ENCODE measurements around the gene RALGAPB.
"Not testable (repeated sequence)": the region's sequence is repeated elsewhere in the genome, so short reads cannot be mapped to it uniquely, and the experiment has no call there.

The RALGAPB gene

DNA sequence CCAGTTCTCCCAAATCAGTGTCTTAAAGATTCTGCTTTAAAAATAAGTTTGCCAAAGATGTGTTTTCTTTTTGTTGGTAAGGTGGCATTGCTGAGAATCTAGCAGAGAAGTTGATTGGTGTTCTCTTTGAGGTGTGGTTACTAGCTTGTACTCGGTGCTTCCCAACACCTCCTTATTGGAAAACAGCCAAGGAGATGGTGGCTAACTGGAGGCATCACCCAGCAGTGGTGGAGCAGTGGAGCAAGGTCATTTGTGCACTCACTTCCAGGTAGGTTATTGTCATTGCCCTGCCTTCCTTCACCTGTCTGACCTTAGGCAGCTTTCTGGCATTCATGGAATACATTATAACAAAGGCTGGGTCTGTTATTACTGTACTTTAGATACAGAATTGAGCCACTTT lies 26.7 kb downstream of the RALGAPB start:
- no peak for DNase-seq

DNA sequence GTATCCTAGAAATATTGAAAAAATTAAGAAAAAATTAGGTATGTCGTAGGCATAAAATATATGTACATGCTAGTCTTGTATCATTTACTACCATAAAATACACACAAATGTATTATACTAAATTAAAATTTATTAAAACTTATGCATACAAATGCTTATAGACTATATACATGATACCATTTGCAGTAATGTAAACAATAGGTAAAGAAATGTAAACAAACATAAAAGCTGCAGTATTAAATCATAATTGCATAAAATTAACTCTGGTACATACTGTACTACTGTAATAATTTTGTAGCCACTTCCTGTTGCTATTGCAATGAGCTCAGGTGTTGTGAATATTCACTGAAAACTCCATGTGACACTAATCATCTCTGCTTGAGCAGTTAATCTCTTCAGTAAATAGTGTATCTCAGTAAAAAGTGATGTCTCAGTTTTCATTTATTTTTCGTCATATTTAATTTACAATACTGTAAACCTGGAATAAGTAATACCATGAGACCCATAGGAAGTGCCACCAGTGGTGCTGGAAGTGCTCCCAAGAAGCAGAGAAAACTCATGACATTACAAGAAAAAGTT lies 29.3 kb downstream of the RALGAPB start:
- DNase-seq: no peak

DNA sequence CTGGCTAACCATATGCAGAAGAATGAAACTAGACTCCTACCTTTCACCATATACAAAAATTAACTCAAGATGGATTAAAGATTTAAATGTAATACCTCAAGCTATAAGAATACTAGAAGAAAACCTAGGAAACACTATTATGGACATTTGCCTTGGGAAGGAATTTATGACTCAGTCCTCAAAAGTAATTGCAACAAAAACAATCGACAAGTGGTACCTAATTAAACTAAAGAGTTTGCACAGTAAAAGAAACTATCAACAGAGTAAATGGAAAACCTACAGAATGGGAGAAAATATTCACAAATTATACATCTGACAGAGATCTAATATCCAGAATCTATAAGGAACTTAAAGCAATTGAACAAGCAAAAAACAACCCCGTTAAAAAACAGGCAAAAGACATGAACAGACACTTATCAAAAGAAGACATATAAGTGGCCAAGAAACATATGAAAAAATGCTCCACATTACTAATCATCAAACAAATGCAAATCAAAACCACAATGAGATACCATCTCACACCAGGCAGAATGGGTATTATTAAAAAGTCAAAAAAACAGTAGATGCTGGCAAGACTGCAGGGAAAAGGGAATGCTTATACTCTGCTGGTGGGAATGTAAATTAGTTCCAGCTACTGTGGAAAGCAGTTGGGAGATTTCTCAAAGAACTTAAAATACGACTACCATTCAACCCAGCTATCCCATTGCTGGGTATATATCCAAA lies 31.9 kb downstream of the RALGAPB start:
- DNase-seq: no peak

DNA sequence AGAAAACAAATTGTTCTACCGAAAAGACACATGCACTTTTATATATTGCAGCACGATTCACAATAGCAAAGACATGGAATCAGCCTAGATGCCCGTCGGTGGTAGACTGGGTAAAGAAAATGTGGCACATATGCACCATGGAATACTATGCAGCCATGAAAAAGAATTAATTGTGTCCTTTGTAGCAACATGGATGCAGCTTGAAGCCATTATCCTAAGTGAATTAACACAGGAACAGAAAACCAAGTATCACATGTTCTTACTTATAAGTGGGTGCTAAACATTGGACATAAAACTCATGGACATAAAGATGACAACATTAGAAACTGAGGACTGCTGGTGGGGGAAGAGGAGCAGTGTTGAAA lies 32.4 kb downstream of the RALGAPB start:
- DNase-seq: no peak

DNA sequence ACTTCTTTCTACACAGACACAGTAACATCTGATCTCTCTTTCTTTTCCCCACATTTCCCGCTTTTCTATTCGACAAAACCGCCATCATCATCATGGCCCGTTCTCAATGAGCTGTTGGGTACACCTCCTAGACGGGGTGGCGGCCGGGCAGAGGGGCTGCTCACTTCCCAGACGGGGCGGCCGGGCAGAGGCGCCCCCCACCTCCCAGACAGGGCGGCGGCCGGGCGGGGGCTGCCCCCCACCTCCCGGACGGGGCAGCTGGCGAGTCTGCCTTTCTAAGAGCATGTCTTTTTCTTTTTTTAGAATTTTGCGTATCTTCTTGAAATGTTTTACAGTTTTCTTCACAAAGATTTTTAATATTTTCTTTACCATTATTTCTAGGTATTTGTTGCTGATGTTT lies 39.1 kb downstream of the RALGAPB start:
- not testable (repeated sequence) for DNase-seq

DNA sequence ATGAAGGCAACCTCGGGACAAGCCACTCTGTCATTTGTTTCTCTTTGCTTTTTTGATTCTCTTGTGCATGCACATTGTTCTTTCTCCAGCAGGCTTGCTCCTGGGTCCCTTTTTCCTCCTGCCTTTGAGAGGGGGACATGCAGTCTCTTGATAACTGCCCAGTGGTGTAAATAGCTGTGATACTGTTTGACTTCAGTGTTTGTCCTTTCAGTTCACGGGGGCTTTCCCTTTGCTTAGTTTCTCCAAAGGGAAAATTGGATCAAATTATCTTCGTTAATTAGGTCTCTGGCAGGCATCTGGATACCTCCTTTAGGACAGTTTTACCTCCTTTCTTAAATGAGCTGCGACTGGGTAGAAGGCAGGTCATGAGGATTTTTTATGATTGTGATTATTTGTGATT lies 41.5 kb downstream of the RALGAPB start:
- no peak for DNase-seq

DNA sequence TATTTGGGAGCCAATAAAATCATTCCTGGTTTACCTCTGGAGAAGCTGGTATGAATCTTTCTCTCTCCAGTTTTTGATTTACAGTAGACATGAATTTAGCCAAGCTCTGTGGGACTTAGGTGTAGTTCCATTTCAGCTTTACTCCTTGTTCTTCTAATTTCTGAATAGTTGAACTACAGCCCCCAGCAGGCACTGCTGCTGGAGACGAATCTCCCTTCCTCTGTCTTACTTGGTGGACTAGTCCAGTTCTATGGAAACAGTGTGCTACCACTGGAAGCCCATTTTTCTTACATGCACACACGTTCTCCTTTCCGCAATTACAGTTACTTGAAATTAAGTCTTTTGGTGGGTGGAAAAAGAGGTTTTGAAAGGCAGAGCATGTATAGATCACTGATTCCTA lies 42.3 kb downstream of the RALGAPB start:
- no peak for DNase-seq

DNA sequence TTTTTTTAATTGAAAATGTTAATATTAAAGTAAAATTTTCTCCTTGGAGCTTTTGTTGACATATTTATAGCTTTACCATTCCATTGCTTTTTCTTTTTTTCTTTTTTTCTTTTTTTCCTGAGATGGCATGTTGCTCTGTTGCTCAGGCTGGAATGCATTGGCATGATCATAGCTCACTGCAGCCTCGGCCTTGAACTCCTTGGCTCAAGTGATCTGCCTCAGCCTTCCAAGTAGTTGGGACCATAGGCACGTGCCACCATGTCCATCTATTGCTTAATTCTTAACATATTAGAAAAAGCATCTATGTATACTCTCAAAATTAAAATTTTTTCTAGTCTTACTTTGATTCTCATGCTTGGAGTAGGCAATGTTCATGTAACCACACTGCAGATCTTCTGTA lies 43.0 kb downstream of the RALGAPB start:
- DNase-seq: no peak

DNA sequence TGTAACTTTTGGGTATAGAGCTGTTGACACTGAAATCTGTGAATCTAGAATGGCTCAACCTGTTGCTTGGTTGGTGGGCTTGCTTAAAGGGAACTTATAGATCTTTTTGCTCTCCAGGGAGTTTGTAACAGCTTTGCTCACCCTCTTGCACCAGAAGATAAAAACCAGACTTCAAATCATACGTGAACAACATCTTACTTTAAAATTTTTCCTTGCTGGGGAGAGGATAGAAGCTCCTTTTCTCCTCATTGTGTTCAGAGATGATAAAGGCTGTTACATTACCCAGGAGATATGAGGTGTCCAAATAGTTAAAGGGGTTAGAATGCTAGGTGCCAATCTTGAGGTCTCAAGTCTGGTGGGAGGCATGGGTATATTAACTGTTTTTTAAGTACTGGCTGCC lies 46.8 kb downstream of the RALGAPB start:
- no peak for DNase-seq

DNA sequence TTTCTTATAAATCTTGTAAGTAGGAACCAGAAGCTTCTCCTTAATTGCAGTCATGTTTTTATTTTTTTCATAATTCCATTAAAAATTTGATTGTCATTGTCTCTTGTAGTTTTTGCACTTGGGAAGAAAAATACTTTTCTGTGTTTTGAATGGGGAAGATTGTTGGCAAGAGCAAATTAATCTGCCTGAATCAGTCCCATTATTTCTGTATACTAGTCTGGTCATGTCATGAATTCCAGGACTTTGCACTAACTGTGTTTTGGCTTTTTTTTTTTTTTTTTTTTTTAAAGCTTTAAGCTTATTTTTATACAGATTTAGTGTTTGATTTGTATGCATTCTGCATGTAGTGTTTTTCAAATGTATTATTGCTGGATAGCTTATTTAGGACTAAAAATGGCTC lies 47.6 kb downstream of the RALGAPB start:
- no peak for DNase-seq

DNA sequence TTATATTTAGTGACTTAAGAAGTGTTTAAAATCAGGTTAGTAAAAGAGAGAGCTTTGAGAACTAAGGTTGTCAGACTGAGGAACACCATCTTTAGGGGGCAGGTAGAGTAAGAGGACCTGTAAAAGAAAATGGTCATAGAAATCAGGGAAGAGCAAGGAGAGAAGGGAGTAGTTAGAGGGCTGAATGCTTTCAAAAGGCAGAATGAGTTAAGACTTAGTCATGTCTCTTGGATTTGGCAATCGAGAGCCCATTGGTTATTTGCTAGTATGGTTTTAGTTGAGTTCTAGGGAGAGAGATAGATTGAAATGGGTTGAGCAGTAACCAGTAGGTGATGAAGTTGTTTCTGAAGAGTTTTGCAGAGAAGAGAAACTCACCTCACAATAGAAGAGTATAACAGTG lies 51.1 kb downstream of the RALGAPB start:
- no peak for DNase-seq

DNA sequence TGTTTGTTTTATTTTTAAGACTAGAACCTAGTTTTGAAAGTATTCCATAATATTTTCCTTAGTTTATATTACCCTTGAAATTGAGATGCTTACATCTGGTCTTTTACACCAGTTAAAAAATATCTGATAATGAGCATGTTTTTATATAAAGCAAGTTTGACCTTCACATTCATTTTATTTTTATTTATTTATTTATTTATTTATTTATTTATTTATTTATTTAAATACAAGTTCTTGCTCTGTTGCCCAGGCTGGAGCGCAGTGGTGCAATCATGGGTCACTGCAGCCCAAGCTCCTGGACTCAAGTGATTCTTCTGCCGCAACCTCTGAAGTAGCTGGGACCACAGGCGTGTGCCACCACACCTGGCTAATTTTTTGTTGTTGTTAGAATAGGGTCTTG lies 55.5 kb downstream of the RALGAPB start:
- DNase-seq: no peak

DNA sequence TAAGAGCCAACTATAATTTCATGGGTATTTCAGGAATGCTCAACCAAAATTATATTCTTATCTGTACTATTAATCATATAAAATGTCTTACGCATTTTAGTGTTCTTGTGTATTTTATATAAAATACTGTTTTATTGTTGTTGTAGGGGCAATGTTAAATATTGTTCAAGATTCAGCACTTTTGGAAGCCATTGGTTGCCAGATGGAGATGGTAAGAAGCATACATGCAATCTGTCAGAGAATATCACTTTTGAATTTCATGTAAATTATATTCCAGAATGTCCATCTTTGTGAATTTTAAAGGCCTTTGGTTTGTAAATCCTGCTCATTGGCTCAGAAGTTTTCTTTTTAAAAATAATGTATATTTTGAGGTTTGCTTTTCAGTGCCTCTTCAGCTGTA lies 58.4 kb downstream of the RALGAPB start:
- DNase-seq: no peak

DNA sequence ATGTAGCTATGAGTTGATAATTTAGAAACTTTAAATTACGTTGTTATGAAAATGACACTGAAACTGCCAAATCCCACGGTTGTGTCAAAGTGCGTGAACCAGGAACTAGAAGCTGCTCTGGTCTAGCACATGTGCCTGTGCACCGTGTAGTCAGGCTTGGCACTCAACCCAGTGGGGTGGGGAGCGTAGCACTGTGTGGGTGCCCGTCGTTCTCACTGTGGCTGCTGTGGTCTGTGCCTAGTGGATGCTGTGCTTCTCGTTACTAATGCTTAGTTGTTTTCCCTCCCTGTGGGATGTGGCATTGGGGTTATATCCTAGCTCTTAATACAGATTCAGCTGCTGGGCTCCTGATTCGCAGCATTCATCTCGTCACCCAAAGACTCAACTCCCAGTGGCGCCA lies 62.1 kb downstream of the RALGAPB start:
- DNase-seq: no peak

DNA sequence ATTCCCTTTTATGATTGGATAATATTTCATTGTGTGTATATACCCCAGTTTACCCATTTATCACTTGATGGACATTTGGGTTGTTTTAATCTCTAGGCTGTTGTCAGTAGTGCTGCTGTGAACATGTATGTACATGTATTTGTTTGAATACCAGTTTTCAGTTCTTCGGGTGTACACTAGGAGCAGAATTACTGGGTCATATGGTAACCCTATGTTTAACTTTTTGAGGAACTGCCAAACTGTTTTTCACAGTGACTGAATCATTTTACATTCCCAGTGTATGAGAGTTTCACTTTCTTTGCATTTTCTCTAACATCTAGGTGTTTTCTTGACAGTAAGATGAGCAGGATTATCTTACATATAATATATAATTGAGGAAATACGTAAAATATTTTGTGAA lies 63.7 kb downstream of the RALGAPB start:
- no peak for DNase-seq

DNA sequence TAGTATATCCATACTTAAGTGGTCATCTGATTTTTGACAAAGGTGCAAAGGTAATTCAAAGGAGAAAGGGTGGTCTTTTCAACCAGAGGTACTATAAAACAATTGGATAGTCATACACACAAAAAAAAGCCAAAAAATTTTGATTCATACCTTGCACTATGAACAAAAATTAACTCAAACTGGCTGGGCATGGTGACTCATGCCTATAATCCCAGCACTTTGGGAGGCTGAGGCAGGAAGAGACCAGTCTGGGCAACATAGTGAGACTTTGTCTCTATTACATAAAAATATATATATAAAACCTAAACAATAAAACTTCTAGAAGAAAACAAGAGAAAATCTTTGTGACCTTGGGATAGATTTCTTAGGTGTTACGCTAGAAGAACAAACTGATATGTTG lies 64.5 kb downstream of the RALGAPB start:
- no peak for DNase-seq

DNA sequence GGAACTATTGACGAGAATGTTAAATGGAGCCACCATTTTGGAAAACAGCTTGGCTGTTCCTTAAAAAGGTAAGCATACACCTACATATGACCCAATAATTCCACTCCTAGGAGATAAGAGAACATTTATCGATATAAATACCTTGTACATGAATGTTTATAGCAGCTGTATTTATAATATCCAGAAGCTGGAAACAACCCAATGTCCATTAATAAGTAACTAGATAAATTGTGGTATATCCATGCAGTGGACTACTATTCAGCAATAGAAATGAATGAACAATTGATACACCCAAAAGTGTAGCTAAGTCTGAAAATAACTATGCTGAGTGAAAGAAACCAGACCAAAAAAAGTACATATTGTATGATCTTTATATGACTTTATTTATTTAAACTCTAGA lies 66.1 kb downstream of the RALGAPB start:
- DNase-seq: no peak

DNA sequence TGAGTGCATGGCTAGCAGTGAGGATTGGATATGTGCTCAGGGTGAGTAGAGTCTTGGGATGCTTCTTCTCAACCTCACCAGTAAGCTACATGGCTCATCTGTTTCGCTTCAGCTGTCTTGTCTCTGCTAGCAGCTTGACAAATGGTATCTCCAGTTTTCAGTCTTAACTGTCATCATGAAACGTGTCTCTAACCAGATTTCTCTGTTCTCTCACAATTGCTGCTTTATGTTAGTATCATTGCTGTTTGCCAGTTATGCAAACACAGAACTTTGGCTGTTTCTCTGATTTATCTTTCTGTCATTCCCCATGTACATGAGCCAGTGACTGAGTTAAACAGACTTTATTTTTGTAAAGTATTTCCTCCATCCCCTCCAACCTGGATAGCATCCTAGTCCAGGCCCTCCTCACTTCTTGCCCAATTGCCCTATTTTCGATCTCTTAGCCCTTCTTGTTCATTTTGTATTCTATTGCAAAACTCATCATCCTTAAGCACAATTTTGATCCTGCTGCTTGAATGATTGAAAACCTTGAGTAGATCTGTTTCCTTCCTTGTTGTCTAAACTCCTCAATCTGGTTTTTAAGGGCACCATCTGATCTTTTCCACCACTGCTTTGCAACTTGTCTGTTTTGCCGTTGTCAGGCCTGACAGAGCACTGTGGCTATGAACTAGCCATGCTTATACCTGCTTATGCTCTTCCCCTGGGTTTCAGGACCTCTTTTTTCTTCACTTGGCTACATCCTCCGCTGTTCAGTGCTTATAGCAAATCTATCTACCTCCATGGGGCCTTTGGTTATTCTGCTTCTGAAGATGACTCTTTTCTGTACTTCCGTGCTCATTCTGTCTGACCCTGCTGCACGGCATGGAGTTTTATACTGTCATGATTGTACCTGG lies 70.6 kb downstream of the RALGAPB start:
- no peak for DNase-seq

DNA sequence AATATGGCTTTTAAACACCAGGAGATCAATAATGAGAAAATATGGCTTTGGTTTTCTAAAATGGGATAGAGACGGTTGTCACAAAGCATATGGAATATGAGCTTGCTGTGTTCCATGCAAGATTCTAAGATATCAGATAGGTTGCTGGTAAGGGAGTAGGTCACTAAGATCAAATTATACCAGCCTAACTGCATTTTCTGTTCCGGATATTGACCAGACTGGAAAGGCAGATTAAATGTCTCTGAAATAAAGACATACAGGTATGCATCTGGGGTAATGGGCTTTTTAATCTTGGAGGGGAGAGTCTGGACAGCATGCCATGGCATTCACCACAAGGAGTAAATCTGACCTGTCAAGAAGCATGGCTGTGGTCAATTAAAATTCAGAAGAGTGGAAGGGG lies 73.1 kb downstream of the RALGAPB start:
- DNase-seq: no peak

DNA sequence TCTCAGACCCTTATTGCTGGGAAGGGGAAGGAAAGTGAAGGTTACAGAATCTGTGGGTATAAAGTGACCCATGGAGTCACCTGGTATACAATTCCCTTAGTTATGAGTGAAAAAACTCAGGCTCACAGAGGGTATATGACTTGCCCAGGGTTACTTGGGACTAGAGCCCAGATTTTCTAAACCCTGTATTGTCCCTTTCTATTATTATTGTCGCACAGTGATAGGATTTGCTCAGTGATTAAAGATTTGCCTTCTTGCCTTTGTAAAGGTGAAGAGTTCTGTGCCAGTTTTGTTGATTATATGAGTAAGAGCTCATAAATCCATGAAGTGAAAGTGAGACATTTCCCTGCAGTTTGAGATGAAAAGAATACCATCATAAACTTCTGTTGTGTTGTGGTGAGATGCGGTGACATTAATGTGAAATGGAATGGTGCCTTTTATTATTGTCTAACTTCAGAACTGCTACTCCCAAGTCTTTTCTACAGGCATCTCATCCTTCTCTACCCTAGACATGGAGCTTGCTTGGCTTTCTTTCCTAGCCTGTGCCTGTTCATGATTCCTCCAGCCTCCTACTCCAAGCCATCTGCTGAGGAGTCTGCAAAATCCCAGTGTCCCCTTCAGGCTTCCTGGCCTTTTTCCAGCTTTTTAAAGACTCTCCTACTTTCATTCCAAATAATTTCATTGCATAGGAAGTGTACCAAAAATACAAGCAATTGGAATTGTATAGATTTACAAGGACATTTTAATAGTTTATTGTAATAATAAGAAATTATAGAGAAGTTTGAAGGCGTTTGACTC lies 74.8 kb downstream of the RALGAPB start:
- no peak for DNase-seq

DNA sequence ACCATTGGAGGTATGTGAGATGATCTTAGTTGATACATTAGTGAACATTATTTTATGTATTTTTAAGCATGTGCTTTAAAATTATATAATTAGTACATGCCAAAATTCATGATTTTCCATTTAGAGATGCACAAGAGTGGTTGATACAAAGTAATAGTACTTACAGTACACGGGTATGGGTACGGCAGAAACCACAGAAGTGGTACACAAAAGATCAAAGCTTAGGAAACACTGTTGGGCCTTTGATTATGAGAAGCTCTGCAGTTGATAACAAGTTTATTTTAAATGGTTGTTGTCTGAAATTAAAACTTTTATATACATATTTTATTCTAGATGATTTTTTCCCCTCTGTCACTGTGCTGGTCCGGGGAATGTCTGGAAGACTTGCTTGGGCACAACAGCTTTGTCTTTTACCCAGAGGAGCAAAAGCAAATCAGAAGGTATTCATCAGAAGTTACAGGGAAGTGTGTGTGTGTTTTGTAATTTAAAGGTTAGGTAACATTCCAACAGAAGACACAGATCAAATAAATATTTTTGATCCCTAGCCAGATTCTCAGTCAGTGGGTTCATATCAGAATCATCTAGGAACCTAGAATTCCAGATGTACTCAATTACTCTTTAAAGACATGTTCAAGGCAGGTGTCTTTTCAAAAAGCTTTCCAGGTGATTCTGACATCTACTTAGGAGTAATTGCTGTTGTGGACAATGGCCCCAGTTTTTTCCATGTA lies 75.9 kb downstream of the RALGAPB start:
- DNase-seq: no peak

DNA sequence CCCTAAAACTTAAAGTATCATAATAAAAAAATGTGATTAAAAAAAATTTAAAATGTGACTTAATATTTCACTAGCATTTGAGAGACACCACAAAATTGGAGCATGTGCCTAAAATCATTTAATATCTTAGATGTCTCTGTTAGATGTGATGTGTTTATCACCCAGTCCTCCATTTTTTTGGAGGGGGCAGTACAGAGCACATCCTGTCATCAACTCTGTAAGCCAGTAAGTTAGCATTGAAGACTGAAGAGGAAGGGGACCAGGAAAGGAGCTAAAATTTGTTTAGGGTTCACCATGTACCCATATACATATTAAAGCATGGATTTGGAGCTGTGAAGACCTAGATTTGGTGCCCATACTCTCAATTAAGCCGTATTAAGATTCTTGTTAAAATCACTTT lies 77.6 kb downstream of the RALGAPB start:
- DNase-seq: no peak

Data from NK-92 treated with Interleukin-12 subunit alpha and Interleukin-12 subunit beta, amount 100 ng/mL, for 24 hours (cell line).